ENCODE data around the gene ZMPSTE24.
"Not testable (repeated sequence)": the region's sequence is repeated elsewhere in the genome, so short reads cannot be mapped to it uniquely, and the experiment has no call there.

Gene ZMPSTE24

GRCh38 chr1:40317394-40318074 is 59.5 kb downstream of the ZMPSTE24 start:
- WGBS (ENCODE audit: insufficient coverage, insufficient read length), result no CpG with 5 or more reads among the region's 21 CpGs
- H3K4me1 ChIP-seq (ENCODE audit: control insufficient read depth, insufficient read depth, low read length), result no peaks in the 10 kb centered on the region; the same call in 1 of the 2 replicates
- H3K4me3 ChIP-seq (ENCODE audit: low read length), result peak overlapping the region; percentile 48; the same call in 1 of the 2 replicates
- H3K36me3 ChIP-seq (ENCODE audit: control insufficient read depth, insufficient read depth, low read length), result no peaks in the 10 kb centered on the region
- no peak overlapping the region for H3K27ac ChIP-seq (ENCODE audit: low read length)
- no peaks in the 10 kb centered on the region for H3K9me3 ChIP-seq (ENCODE audit: control insufficient read depth, insufficient read depth, low read length)
- DNase-seq (ENCODE audit: low read depth, low spot score), result no peak
- H3K27me3 ChIP-seq (ENCODE audit: control insufficient read depth, insufficient read depth, low read length), result peaks cover 27% of the 10 kb centered on the region

GRCh38 chr1:40318476-40318875 is 60.4 kb downstream of the ZMPSTE24 start:
- Histone ChIP-seq H3K9me3 (ENCODE audit: control insufficient read depth, insufficient read depth, low read length) (no peaks in the 10 kb centered on the region), H3K27me3 (ENCODE audit: control insufficient read depth, insufficient read depth, low read length) (peaks cover 27% of the 10 kb centered on the region), H3K27ac (ENCODE audit: low read length) (no peak overlapping the region), H3K4me1 (ENCODE audit: control insufficient read depth, insufficient read depth, low read length) (no peaks in the 10 kb centered on the region; the same call in 1 of the 2 replicates), H3K4me3 (ENCODE audit: low read length) (no peak overlapping the region), H3K36me3 (ENCODE audit: control insufficient read depth, insufficient read depth, low read length) (no peaks in the 10 kb centered on the region)
- DNase-seq (ENCODE audit: low read depth, low spot score), result no peak
- WGBS (ENCODE audit: insufficient coverage, insufficient read length), result no CpG with 5 or more reads among the region's 4 CpGs

DNA sequence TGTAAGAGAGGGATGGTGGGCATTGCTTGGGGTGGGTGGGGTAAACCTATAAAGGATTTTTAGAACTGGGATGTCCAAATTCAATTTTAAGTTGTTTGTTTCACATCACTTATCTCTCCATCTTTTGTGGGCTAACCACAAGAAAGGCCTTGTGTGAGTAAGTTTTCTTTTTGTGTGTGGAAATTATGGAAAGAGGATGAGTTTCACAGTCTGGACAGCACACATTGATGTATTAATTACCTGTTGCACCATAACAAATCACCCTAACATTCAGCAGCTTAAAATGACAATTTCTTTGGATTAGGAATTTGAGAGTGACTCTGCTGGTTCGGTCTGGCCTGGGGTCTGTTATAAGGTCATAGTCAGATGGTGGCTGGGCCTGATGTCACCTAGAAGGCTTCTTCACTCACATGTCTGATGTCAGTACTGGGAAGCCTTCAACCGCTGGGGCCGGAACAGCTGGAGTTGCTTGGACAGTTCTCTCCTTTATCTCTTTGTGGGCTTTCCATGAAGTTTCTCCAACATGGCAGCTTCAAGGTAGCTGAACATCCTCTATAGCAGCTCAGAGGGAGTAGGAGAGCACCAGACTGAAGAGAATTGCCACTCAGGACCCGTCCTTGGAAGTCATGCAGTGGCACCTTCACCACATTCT is 61.1 kb downstream of the ZMPSTE24 start:
- no peaks in the 10 kb centered on the region for H3K9me3 ChIP-seq (ENCODE audit: control insufficient read depth, insufficient read depth, low read length)
- WGBS (ENCODE audit: insufficient coverage, insufficient read length), result no CpG with 5 or more reads among the region's 4 CpGs
- H3K27me3 ChIP-seq (ENCODE audit: control insufficient read depth, insufficient read depth, low read length), result peaks cover 26% of the 10 kb centered on the region
- no peak overlapping the region for H3K27ac ChIP-seq (ENCODE audit: low read length)
- H3K4me3 ChIP-seq (ENCODE audit: low read length), result no peak overlapping the region
- H3K4me1 ChIP-seq (ENCODE audit: control insufficient read depth, insufficient read depth, low read length), result no peaks in the 10 kb centered on the region; the same call in 1 of the 2 replicates
- DNase-seq (ENCODE audit: low read depth, low spot score), result no peak
- no peaks in the 10 kb centered on the region for H3K36me3 ChIP-seq (ENCODE audit: control insufficient read depth, insufficient read depth, low read length)

GRCh38 chr1:40331403-40331802 is 73.4 kb downstream of the ZMPSTE24 start:
- not testable (repeated sequence) for H3K4me1 ChIP-seq (ENCODE audit: control insufficient read depth, insufficient read depth, low read length); H3K27ac ChIP-seq (ENCODE audit: low read length); DNase-seq (ENCODE audit: low read depth, low spot score); H3K4me3 ChIP-seq (ENCODE audit: low read length); H3K9me3 ChIP-seq (ENCODE audit: control insufficient read depth, insufficient read depth, low read length); H3K36me3 ChIP-seq (ENCODE audit: control insufficient read depth, insufficient read depth, low read length); H3K27me3 ChIP-seq (ENCODE audit: control insufficient read depth, insufficient read depth, low read length)
- WGBS (ENCODE audit: insufficient coverage, insufficient read length), result no CpG with 5 or more reads among the region's 1 CpG

DNA sequence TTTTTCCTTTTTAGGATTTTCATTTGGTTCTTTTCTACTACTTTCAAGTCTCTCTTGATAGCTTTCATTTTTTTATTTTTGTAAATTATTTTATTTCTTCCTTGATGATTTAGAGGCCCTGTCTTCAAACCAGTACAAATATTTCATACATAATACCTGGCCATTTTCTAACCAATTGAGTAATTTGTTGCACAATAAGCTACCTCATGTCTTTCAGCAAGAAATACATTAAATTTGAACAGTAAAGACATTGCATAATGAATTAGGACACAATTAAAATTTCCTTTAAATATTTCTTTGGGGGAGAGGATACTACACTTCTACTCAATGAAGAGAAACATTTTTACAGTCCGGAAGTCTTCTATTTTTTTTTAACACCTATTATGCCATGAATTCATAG is 74.7 kb downstream of the ZMPSTE24 start:
- H3K36me3 ChIP-seq (ENCODE audit: control insufficient read depth, insufficient read depth, low read length), result no peaks in the 10 kb centered on the region
- H3K27me3 ChIP-seq (ENCODE audit: control insufficient read depth, insufficient read depth, low read length), result no peaks in the 10 kb centered on the region
- no peak overlapping the region for H3K27ac ChIP-seq (ENCODE audit: low read length)
- WGBS (ENCODE audit: insufficient coverage, insufficient read length), result no CpG with 5 or more reads among the region's 1 CpG
- no peaks in the 10 kb centered on the region for H3K9me3 ChIP-seq (ENCODE audit: control insufficient read depth, insufficient read depth, low read length)
- H3K4me1 ChIP-seq (ENCODE audit: control insufficient read depth, insufficient read depth, low read length), result no peaks in the 10 kb centered on the region
- no peak for DNase-seq (ENCODE audit: low read depth, low spot score)
- H3K4me3 ChIP-seq (ENCODE audit: low read length), result no peak overlapping the region

DNA sequence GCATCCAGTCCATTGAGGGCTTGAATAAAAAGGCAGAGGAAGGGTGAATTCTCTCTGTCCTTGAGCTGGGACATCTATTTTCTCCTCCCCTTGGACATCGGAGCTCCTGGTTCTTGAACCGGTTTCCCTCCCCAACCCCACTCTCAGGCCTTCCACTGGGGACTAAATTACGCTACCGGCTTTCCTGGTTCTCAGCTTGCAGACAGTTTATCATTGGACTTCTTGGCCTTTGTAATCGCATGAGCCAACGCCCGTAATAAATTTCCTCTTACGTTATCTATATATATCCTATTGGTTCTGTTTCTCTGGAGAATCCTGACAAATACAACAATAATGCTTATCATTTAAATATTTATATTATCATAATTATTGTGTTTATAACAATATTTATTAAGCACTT is 79.4 kb downstream of the ZMPSTE24 start:
- no CpG with 5 or more reads among the region's 8 CpGs for WGBS (ENCODE audit: insufficient coverage, insufficient read length)
- H3K9me3 ChIP-seq (ENCODE audit: control insufficient read depth, insufficient read depth, low read length), result no peaks in the 10 kb centered on the region
- no peak overlapping the region for H3K27ac ChIP-seq (ENCODE audit: low read length)
- H3K4me1 ChIP-seq (ENCODE audit: control insufficient read depth, insufficient read depth, low read length), result no peaks in the 10 kb centered on the region
- DNase-seq (ENCODE audit: low read depth, low spot score), result no peak
- H3K27me3 ChIP-seq (ENCODE audit: control insufficient read depth, insufficient read depth, low read length), result no peaks in the 10 kb centered on the region
- no peaks in the 10 kb centered on the region for H3K36me3 ChIP-seq (ENCODE audit: control insufficient read depth, insufficient read depth, low read length)
- no peak overlapping the region for H3K4me3 ChIP-seq (ENCODE audit: low read length)

DNA sequence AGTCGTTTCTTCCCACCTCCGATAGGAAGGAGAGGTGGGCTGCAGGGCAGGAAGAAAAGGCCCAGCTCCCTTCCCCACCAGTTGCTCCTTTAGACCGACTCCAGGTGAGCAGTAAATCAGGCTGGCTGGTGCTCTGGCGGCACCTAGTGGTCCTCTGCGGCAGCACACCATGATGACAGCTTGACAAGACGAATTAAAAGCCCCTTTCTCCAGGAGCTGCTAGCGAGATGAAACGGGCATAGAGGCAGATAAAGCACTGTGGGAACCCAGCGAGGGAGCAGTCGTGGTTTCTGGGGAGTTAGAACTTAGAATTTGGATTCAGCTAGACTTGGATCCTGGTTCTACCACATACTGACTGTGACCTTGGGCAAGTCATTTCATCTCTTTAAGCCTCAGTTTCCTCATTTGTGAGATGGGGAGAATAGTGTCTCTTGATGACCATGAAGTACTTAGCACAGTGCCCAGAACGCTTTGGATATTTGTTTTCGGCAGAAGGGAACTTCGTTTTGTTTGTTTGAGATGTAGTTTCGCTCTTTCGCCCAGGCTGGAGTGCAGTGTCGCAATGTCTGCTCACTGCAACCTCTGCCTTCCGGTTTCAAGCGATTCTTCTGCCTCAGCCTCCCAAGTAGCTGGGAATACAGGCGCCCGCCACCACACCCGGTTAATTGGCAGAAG is 80.8 kb downstream of the ZMPSTE24 start:
- no CpG with 5 or more reads among the region's 21 CpGs for WGBS (ENCODE audit: insufficient coverage, insufficient read length)
- Histone ChIP-seq H3K27me3 (ENCODE audit: control insufficient read depth, insufficient read depth, low read length) (no peaks in the 10 kb centered on the region), H3K4me1 (ENCODE audit: control insufficient read depth, insufficient read depth, low read length) (no peaks in the 10 kb centered on the region), H3K4me3 (ENCODE audit: low read length) (no peak overlapping the region), H3K27ac (ENCODE audit: low read length) (no peak overlapping the region), H3K36me3 (ENCODE audit: control insufficient read depth, insufficient read depth, low read length) (no peaks in the 10 kb centered on the region), H3K9me3 (ENCODE audit: control insufficient read depth, insufficient read depth, low read length) (no peaks in the 10 kb centered on the region)
- peak; percentile 88 for DNase-seq (ENCODE audit: low read depth, low spot score)

DNA sequence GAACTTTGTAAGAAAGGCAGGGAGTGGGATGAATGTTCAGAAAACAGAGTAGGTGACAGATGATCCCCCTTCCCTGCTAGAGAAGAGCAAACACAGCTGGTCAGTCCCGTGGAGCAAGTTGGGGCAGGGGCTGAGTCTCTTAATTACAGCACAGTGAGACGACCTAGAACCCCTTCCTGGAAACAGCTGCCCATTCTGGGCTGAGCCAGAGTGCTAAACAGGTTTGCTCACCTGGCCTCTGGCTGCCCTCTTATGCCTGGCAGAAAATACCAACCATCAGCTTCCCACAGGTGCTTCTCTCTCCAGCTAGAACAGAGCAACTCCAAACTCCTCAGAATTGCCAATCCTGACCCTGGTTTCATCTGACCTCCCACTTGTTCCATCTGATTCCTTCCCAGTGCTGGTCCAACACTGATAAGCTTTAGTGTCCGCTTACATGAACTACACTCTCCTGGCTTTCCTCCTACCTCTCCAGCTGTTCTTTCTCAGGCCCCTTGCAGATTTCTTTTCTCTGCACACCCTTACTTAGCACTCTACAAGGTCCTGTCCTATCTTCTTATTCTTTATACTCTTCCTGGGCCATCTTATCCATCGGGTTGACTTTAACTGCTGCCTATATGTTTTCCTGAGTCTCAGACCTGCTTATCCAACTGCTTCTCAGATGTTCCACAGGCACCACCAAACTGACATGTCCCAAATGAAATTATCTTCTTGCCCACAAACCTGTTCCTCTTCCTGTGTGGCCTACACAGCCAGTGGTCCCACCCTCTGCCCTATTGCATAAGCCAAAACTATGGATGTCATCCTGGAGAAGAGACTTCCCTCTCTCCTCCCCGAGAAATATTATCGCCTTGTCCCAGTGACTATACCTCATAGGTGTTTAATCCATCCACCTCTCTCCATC is 81.6 kb downstream of the ZMPSTE24 start:
- Histone ChIP-seq H3K36me3 (ENCODE audit: control insufficient read depth, insufficient read depth, low read length) (no peaks in the 10 kb centered on the region), H3K4me1 (ENCODE audit: control insufficient read depth, insufficient read depth, low read length) (no peaks in the 10 kb centered on the region), H3K4me3 (ENCODE audit: low read length) (no peak overlapping the region), H3K27me3 (ENCODE audit: control insufficient read depth, insufficient read depth, low read length) (no peaks in the 10 kb centered on the region), H3K9me3 (ENCODE audit: control insufficient read depth, insufficient read depth, low read length) (no peaks in the 10 kb centered on the region), H3K27ac (ENCODE audit: low read length) (no peak overlapping the region)
- no peak for DNase-seq (ENCODE audit: low read depth, low spot score)
- no CpG with 5 or more reads among the region's 6 CpGs for WGBS (ENCODE audit: insufficient coverage, insufficient read length)

DNA sequence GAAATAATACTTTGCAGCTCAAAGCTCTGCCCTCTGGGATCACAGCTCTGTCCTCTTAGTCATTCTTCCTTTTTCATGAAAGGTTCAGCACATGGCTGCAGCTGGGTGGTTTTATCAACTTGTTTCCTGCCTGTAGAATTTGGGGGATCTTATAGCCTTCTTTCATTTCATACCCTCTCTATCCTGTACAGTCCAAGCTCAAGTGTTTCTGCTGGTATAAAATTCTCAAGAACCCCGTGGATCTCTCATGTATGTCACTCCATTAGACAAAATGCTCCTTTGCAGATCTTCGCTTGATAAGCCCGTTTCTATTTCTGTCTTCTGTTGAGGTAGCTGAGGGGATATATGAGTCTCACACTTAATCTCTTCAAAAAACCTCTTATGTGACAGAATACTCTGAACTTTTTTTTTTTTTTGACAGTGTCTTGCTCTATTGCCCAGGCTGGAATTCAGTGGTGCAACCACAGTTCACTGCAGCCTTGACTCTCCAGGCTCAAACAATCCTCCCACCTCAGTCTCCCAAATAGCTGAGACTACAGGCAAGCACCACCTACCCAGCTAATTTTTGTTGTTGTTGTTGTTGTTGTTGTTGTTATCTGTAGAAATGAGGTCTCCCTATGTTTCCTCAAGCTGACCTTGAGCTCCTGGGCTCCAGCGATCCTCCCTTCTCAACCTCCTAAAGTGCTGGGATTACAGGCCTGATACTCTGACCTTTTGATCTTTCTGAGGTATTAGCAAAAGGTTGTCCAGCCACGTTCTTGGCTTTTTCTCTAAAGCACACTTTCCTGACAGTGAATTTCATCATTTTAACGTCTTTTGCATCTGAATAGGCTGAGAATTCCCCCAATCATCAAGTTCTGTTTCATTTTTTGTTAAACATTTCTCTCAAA is 83.7 kb downstream of the ZMPSTE24 start:
- no CpG with 5 or more reads among the region's 6 CpGs for WGBS (ENCODE audit: insufficient coverage, insufficient read length)
- no peaks in the 10 kb centered on the region for H3K4me1 ChIP-seq (ENCODE audit: control insufficient read depth, insufficient read depth, low read length)
- DNase-seq (ENCODE audit: low read depth, low spot score), result no peak
- no peak overlapping the region for H3K4me3 ChIP-seq (ENCODE audit: low read length)
- H3K27ac ChIP-seq (ENCODE audit: low read length), result no peak overlapping the region
- no peaks in the 10 kb centered on the region for H3K36me3 ChIP-seq (ENCODE audit: control insufficient read depth, insufficient read depth, low read length)
- H3K9me3 ChIP-seq (ENCODE audit: control insufficient read depth, insufficient read depth, low read length), result no peaks in the 10 kb centered on the region
- H3K27me3 ChIP-seq (ENCODE audit: control insufficient read depth, insufficient read depth, low read length), result no peaks in the 10 kb centered on the region

Data from iPS DF 6.9 (cell line).